Thyroid gland (tissue), 4 donors: ENCODE results near the gene MAGI1.

Experiments used
- POLR2A ChIP-seq, 2 donors: fragments of 450-650 bp; IDR thresholded peaks; one replicate each; pipeline ENCODE4 v1.6.1; 2017; ENCODE audit warnings: antibody characterized with exemption in 2 of 2, mild to moderate bottlenecking in 2 of 2, moderate library complexity in 1 of 2
- TF ChIP-seq, protein P1 (sequence below), 6 experiments: fragments of 200-600 bp in 3 of 6; fragments of 450-650 bp in 3 of 6; sonication (generic) in 3 of 6; IDR thresholded peaks; one replicate each; pipeline ENCODE4 v1.5.1; 2016 to 2019; ENCODE audit warnings: antibody characterized with exemption in 6 of 6, mild to moderate bottlenecking in 2 of 6, inconsistent platforms in 1 of 6, moderate library complexity in 1 of 6

DNA sequence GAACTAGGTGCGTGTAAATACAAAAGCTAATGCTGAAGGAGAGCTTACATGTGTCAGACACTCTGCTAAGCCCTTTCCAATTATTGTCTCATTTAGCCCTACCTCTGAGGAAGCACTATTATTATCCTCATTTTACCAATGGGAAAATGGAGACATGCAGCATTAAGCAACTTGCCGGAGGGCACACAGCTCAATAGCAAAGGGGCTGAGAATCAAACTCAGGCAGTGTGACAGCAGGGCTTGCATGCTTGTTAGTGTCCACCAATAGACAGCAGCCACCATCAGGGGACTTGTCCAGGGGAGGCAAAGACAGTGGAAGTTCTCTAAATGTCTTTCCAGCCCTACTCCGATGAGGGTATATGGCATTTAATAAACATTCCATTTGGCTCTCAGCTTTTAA is 548.6 kb downstream of the MAGI1 start:
- TF ChIP-seq POLR2A (IDR thresholded peaks at IDR 0.05) = no peak
- TF ChIP-seq, protein P1, sequence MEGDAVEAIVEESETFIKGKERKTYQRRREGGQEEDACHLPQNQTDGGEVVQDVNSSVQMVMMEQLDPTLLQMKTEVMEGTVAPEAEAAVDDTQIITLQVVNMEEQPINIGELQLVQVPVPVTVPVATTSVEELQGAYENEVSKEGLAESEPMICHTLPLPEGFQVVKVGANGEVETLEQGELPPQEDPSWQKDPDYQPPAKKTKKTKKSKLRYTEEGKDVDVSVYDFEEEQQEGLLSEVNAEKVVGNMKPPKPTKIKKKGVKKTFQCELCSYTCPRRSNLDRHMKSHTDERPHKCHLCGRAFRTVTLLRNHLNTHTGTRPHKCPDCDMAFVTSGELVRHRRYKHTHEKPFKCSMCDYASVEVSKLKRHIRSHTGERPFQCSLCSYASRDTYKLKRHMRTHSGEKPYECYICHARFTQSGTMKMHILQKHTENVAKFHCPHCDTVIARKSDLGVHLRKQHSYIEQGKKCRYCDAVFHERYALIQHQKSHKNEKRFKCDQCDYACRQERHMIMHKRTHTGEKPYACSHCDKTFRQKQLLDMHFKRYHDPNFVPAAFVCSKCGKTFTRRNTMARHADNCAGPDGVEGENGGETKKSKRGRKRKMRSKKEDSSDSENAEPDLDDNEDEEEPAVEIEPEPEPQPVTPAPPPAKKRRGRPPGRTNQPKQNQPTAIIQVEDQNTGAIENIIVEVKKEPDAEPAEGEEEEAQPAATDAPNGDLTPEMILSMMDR (IDR thresholded peaks at IDR 0.05) = no peak
